Measurements from ENCODE around the gene MBD3. TPM values are rescaled to one million over a fixed set of nuclear protein-coding genes. Genes with fewer than 3 reads are reported as not detected.

Gene MBD3
- total RNA-seq, 1 experiment from 2014 or later = 128 TPM

DNA sequence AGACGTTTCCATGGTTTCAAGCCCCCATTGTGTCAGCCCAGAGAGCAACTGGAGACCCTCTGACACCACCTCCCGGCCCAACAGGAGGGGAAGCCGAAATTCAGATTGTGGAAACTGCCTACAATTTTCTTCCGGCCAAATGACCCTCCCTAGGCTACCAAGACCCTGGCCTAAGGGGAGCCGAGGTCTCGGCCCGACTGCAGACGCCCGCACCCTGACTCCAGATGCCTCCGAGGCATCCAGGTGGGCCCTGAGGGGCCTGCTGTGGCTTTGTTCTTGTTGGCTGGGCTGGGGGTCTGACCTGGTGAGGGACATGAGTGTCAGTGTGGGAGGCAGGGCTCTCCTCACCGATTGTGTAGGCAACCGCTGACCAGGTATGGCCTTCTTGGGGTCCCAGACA, 34.1 kb downstream of the MBD3 start:
- Histone ChIP-seq H2BK5ac (ENCODE audit: insufficient read length, low read length) (no peak overlapping the region), H3K27ac (ENCODE audit: insufficient read length, low read depth, low read length) (no peak overlapping the region), H3K9ac (ENCODE audit: extremely low read depth, insufficient read length, low read length) (no peak overlapping the region), H3K18ac (ENCODE audit: insufficient read length, low read depth, low read length) (no peak overlapping the region), H3K14ac (ENCODE audit: insufficient read depth, low read length) (no peak overlapping the region), H2AFZ (ENCODE audit: low read length) (no peak overlapping the region), H2BK12ac (ENCODE audit: insufficient read length, low read depth, low read length) (no peak overlapping the region), H3K4me1 (ENCODE audit: insufficient read depth, low read length) (no peaks in the 10 kb centered on the region), H3K4ac (ENCODE audit: low read depth, low read length) (no peak overlapping the region), H2BK15ac (ENCODE audit: low read depth, low read length) (no peak overlapping the region), H3T11ph (ENCODE audit: low read length) (no peak overlapping the region), H2AK5ac (ENCODE audit: insufficient read length, low read length) (no peak overlapping the region), H2BK120ac (ENCODE audit: low read depth, low read length, poor library complexity, severe bottlenecking) (no peak overlapping the region), H4K20me1 (ENCODE audit: control insufficient read depth, insufficient read depth, insufficient read length) (no peaks in the 10 kb centered on the region), H4K8ac (replicated peaks; ENCODE audit: insufficient read length, low read depth, low read length) (no peak overlapping the region), H3K4me2 (ENCODE audit: insufficient read depth, insufficient read length, low read length) (no peak overlapping the region), H3K79me2 (ENCODE audit: insufficient read depth, low read length) (peaks cover 19% of the 10 kb centered on the region; the same call in 1 of the 2 replicates), H3K9me3 (ENCODE audit: control insufficient read depth, low read depth, low read length) (no peaks in the 10 kb centered on the region), H3K23me2 (ENCODE audit: insufficient read length, low read depth, low read length, poor library complexity, severe bottlenecking) (no peaks in the 10 kb centered on the region), H3K27me3 (ENCODE audit: insufficient read depth, low read length) (no peaks in the 10 kb centered on the region), H4K91ac (ENCODE audit: insufficient read length, low read depth, low read length) (no peak overlapping the region), H3K56ac (ENCODE audit: insufficient read length, low read depth, low read length) (no peak overlapping the region), H4K5ac (ENCODE audit: insufficient read length, low read depth, low read length) (no peak overlapping the region), H2BK20ac (ENCODE audit: low read depth, low read length, poor library complexity, severe bottlenecking) (no peak overlapping the region), H3K23ac (ENCODE audit: insufficient read length, low read depth, low read length) (no peak overlapping the region), H3K79me1 (ENCODE audit: insufficient read depth, low read depth, low read length, poor library complexity, severe bottlenecking) (peaks cover 6% of the 10 kb centered on the region)
- Mint-ChIP-seq H3K27me3 (ENCODE audit: low read depth) (no peaks in the 10 kb centered on the region), H3K27ac (peak overlapping the region in 2 of 3 experiments; percentile 19 to 35; a peak in 4 of 7 replicates), H3K9me3 (no peaks in the 10 kb centered on the region), H3K36me3 (ENCODE audit: insufficient read depth in 1 of 3, low read depth in 3 of 3) (peaks cover 2 to 44% (median 35%) of the 10 kb centered on the region in 3 experiments; a peak in 6 of 7 replicates), H3K4me3 (no peak overlapping the region), H3K4me1 (0 out of 4 replicates have a peak, but pooled peaks cover 0 to 2% of the 10 kb centered on the region in 2 experiments)
- DNase-seq = no peak
- no peak for TF ChIP-seq CTCF (conservative IDR thresholded peaks at IDR 0.05)
- no CpG with 5 or more reads among the region's 12 CpGs for WGBS (ENCODE audit: extremely low coverage, insufficient read length, low lambda C conversion rate)

Data from H9 (cell line).